Immature natural killer cell (primary cell): ENCODE measurements around the gene CALN1. TPM values are rescaled to one million over a fixed set of nuclear protein-coding genes. Genes with fewer than 3 reads are reported as not detected.
"Not testable (repeated sequence)": the region's sequence is repeated elsewhere in the genome, so short reads cannot be mapped to it uniquely, and the experiment has no call there.

Experiments used
- DNase-seq, 3 donors: peaks; one replicate each; pipeline ENCODE4 v3.0.0; 2022; ENCODE audit warnings: mixed read lengths in 1 of 3
- H3K27ac Mint-ChIP-seq, 6 donors: one replicate each; pipeline ENCODE4 v1.8.0; 2020; ENCODE audit warnings: mixed read lengths in 6 of 6, mild to moderate bottlenecking in 5 of 6, inconsistent platforms in 4 of 6, moderate library complexity in 3 of 6
- H3K27me3 Mint-ChIP-seq, 3 donors: one replicate each; pipeline ENCODE4 v1.8.0; 2020 to 2021; ENCODE audit warnings: low read depth in 3 of 3, mild to moderate bottlenecking in 3 of 3, mixed read lengths in 3 of 3, moderate library complexity in 3 of 3, inconsistent platforms in 1 of 3
- H3K36me3 Mint-ChIP-seq, 3 donors: one replicate each; pipeline ENCODE4 v1.8.0; 2020; ENCODE audit warnings: mixed read lengths in 3 of 3, inconsistent platforms in 2 of 3, mild to moderate bottlenecking in 2 of 3
- H3K4me1 Mint-ChIP-seq, 2 donors: one replicate each; pipeline ENCODE4 v1.8.0; 2020; ENCODE audit warnings: inconsistent platforms in 2 of 2, mild to moderate bottlenecking in 2 of 2, mixed read lengths in 2 of 2, moderate library complexity in 1 of 2
- H3K4me3 Mint-ChIP-seq, 5 donors: one replicate each; pipeline ENCODE4 v1.8.0; 2020; ENCODE audit warnings: mild to moderate bottlenecking in 5 of 5, mixed read lengths in 5 of 5, inconsistent platforms in 3 of 5, moderate library complexity in 3 of 5
- H3K9me3 Mint-ChIP-seq, 6 donors: one replicate each; pipeline ENCODE4 v1.8.0; 2020; ENCODE audit warnings: mild to moderate bottlenecking in 6 of 6, mixed read lengths in 6 of 6, inconsistent platforms in 4 of 6, moderate library complexity in 3 of 6
- polyA plus RNA-seq, 3 donors: library from polyadenylated mRNA; unstranded; fragments of 300-500 nt; fragmentation: Illumina TruSeq; gene quantifications; one replicate each; pipeline ENCODE4 v1.2.3, GENCODE V29; 2021

CALN1 gene
- polyA plus RNA-seq: not detected

DNA sequence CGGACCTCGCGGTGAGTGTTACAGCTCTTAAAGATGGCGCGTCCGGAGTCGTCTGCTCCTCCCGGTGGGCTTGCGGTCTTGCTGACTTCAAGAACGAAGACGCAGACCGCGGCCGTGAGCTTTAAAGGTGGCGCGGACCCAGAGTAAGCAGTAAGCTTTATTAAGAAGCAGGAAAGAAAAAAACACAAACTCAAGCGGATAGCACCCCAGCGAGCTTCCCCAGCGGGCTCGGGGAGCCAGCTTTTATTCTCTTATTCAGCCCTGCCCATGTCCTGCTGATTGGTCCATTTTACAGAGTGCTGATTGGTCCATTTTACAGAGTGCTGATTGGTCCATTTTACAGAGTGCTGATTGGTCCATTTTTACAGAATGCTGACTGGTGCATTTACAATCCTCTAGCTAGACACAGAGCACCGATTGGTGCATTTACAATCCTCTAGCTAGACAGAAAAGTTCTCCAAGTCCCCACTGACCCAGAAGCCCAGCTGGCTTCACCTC, at the start of gene CALN1:
CALN1 (minus strand) TSS at position 218 of the 498 bp plus-strand sequence.
- not testable (repeated sequence) for H3K4me1 Mint-ChIP-seq, H3K27me3 Mint-ChIP-seq, DNase-seq, H3K36me3 Mint-ChIP-seq, H3K4me3 Mint-ChIP-seq, H3K27ac Mint-ChIP-seq, H3K9me3 Mint-ChIP-seq

DNA sequence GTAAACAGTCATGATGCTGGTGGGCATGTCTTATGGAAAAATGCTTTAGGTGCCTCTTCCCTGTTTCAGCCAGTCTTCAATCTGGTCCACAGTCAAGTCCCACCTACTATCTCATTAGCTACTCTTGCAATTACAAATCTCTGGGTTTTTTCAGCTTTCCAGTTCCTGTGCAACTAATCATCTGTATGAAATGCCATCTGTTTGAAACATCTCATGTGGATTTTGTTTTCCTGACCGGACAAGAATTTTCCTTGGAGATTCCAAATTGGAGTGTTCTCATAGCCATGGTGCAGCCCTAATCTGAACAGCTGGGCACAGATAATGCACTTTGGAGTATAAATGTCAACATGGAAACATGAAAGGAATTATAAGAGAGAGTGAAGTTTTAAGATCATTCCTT, 41.3 kb upstream of the CALN1 start:
- no peaks in the 10 kb centered on the region for H3K4me1 Mint-ChIP-seq
- no peaks in the 10 kb centered on the region for H3K9me3 Mint-ChIP-seq
- H3K4me3 Mint-ChIP-seq: no peak overlapping the region
- DNase-seq: no peak
- H3K27ac Mint-ChIP-seq: no peak overlapping the region
- H3K36me3 Mint-ChIP-seq: no peaks in the 10 kb centered on the region
- H3K27me3 Mint-ChIP-seq: peaks cover 0 to 5% (median 2%) of the 10 kb centered on the region in 3 donors

DNA sequence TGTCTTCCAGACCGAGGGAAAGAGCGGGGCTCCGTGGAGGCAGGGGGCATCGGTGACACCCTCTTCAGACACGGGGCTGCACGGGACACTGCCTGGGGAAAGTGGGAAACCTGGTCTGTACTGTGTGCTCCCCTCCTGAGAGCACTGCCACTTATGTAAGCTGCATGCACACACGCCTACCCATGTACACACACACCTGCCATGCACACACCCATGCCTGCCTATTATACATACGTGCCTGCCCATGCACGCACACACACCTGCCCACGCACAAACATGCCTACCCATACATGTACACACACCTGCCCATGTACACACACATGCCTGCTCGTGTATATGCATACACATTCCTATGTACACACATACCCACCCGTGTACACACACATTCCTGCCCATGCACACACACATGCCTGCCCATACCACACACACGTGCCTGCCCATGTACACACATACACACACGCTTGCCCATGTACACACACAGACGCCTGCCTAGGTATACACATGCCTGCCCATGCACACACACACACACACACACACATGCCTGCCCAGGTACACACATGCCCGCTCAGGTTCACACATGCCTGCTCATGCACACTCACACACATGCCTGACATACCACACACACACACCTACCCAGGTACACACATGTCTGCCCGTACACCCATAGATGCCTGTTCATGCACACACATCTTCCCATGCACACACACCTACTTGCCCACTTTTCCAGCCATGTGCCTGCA, 35.5 kb upstream of the CALN1 start:
- no peak for DNase-seq
- no peak overlapping the region for H3K4me3 Mint-ChIP-seq
- no peaks in the 10 kb centered on the region for H3K4me1 Mint-ChIP-seq
- H3K27ac Mint-ChIP-seq: no peak overlapping the region
- H3K9me3 Mint-ChIP-seq: no peaks in the 10 kb centered on the region
- H3K36me3 Mint-ChIP-seq: no peaks in the 10 kb centered on the region
- H3K27me3 Mint-ChIP-seq: peaks cover 6 to 19% (median 8%) of the 10 kb centered on the region in 3 donors

DNA sequence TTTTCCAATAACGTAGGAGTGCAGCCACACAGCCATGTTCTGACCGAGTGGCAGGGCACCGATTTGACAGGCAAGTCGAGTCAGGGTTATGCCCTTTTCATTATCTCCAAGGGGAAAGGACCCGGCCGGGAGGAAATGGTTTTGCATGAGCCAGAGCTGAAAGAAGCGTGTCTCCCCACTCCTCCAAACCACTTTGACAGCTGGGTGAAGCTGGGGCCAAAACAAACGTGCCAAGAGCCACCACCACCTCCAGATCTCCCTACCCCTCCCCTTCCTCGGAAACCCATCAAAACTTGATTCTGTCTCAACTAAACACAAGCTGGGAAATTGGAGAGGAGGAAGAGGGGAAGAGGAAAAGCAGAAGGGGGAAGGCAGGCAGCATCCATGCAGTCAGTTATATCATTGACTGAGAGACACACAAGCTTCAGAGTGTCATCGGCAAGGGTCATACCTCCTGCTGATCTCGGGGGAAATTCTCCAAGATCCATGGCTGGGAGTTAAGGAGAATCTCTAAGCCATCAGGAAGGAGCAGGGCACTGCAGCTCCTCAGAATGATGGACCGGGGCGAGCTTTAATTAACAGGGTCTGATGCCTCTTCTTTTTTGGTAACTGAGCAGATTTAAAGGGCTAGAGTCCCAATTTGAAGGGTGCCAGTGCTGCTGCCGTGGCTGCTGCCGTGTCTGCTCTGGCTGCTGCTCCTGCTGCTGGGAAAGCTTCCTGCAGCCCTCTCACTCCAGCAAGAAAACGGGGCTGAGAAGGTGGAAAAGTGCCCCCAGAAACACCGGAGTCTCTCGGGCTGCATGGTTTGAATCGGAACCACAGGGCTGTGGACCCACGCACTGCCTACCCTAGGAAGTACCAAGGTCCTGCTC, 34.7 kb upstream of the CALN1 start:
- H3K27me3 Mint-ChIP-seq: peaks cover 5 to 19% (median 8%) of the 10 kb centered on the region in 3 donors
- no peak overlapping the region for H3K27ac Mint-ChIP-seq
- H3K36me3 Mint-ChIP-seq: no peaks in the 10 kb centered on the region
- no peaks in the 10 kb centered on the region for H3K4me1 Mint-ChIP-seq
- H3K9me3 Mint-ChIP-seq: no peaks in the 10 kb centered on the region
- no peak overlapping the region for H3K4me3 Mint-ChIP-seq
- DNase-seq: no peak

DNA sequence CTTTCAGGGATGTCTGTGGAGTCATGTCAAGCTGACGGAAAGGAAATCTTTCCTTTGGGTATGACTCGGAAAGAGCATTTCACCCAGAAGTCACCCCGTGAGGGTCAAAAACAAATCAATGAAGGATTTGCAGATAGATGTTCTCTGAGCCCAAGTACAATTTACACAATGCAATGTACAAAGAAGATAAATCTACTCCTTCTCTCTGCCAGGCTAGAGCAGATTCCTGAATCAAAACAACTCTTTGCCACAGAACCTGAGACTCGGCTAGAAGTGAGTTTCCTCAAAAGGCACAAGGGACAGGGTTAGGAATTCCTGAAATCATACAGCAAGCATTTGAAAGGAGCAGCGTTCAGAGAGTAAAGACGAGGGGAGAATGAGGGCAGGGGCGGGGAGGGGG, 34.0 kb upstream of the CALN1 start:
- peaks cover 5 to 19% (median 10%) of the 10 kb centered on the region in 3 donors for H3K27me3 Mint-ChIP-seq
- no peaks in the 10 kb centered on the region for H3K36me3 Mint-ChIP-seq
- no peak overlapping the region for H3K27ac Mint-ChIP-seq
- no peak overlapping the region for H3K4me3 Mint-ChIP-seq
- no peaks in the 10 kb centered on the region for H3K4me1 Mint-ChIP-seq
- no peak for DNase-seq
- no peaks in the 10 kb centered on the region for H3K9me3 Mint-ChIP-seq

DNA sequence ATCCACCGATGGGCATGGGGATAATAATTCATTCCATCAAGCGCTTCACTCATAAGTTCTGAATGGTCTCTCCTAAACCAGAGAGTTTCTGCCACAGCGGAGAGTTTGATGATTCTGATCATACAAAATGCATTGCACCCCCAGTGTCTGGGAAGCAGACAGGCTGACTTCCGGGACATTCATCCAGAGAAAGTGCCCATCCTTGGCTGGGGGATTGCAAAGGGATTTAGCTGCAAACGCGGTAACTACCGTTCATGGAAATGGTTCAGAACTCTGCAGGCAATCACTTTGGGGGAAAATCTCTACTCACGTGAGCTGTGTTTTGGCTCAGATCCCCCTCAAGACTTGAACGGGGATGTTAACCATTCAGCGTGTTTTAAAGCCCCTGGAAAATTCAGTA, 33.4 kb upstream of the CALN1 start:
- no peak for DNase-seq
- no peaks in the 10 kb centered on the region for H3K9me3 Mint-ChIP-seq
- H3K4me1 Mint-ChIP-seq: no peaks in the 10 kb centered on the region
- H3K27ac Mint-ChIP-seq: no peak overlapping the region
- no peak overlapping the region for H3K4me3 Mint-ChIP-seq
- H3K27me3 Mint-ChIP-seq: peaks cover 5 to 19% (median 10%) of the 10 kb centered on the region in 3 donors
- H3K36me3 Mint-ChIP-seq: no peaks in the 10 kb centered on the region

DNA sequence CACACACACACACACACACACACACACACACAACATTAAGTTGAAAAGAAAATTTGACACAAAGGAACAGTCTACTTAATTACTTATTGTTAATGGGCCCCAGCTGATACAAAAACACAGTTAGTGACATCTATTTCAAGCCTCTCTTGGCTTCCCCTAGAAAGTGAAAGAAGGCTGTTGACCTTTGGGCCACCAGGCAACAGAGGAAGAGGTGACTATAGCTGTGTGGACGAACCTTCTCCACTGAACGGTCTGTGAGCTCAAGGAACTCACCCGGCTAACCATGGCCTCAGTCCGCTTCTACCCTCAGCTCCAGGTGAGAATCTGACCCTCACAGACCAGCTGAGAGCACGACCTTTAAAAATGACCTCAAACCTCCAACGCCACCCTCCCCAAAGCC, 32.9 kb upstream of the CALN1 start:
- DNase-seq: no peak
- no peak overlapping the region for H3K27ac Mint-ChIP-seq
- H3K4me3 Mint-ChIP-seq: no peak overlapping the region
- no peaks in the 10 kb centered on the region for H3K36me3 Mint-ChIP-seq
- H3K27me3 Mint-ChIP-seq: peaks cover 6 to 19% (median 10%) of the 10 kb centered on the region in 3 donors
- H3K9me3 Mint-ChIP-seq: no peaks in the 10 kb centered on the region
- no peaks in the 10 kb centered on the region for H3K4me1 Mint-ChIP-seq

DNA sequence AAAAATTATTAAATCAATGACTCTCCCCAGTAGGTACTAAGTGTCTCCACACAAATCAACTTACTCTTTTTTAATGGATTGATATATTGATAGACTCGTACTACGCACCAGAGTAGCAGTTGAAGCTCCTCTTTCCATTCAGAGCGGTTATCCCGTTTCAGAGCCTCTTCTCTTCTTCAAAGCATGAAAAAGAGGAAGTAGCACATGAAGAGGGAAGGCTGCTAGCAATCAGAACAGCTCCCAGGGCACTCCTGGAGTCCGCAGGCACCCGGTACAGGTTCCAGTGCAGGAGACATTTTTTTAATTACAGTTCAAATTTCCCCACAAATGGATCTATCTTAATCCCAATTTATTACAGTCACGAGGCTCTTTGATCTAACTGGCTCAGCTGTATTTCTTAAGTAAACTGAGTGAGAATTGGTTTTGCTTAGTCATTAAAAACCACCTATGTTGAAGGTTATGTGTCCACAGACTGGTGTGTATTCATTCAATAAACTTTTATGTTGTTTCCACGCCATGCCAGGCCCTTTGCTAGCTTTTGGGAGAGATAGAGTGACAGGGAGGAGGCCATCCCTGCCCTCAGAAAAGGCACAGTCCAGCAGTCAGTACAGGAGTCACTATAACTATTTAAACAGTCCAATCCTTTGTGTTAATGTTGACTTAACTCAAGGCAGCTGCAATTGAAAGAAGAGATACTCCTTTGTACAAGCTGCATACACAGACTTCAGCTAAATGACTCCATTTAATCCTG, 32.1 kb upstream of the CALN1 start:
- peaks cover 7 to 19% (median 10%) of the 10 kb centered on the region in 3 donors for H3K27me3 Mint-ChIP-seq
- no peak overlapping the region for H3K4me3 Mint-ChIP-seq
- H3K36me3 Mint-ChIP-seq: no peaks in the 10 kb centered on the region
- no peaks in the 10 kb centered on the region for H3K4me1 Mint-ChIP-seq
- no peak overlapping the region for H3K27ac Mint-ChIP-seq
- no peak for DNase-seq
- H3K9me3 Mint-ChIP-seq: no peaks in the 10 kb centered on the region

DNA sequence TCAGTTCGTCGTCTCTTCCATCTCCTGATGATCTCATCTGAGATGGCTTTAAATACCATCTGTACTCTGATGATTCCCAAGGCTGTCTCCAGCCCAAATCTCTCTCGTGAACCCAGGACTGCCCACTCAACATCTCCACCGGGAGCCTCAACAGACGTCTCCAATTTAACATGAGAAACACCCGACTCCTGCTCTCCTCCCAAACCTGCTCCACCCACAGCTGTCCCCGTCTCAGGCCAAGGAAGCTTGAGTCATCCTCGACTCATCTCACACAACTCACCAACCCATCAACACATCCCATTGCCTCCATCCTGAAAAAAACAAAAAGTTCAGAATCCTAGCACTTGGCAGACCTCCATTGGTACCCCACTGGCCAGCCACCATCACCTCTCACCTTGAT, 29.7 kb upstream of the CALN1 start:
- no peaks in the 10 kb centered on the region for H3K4me1 Mint-ChIP-seq
- H3K36me3 Mint-ChIP-seq: no peaks in the 10 kb centered on the region
- DNase-seq: no peak
- peaks cover 0 to 3% (median 0%) of the 10 kb centered on the region in 6 donors for H3K9me3 Mint-ChIP-seq
- no peak overlapping the region for H3K4me3 Mint-ChIP-seq
- peaks cover 7 to 20% (median 12%) of the 10 kb centered on the region in 3 donors for H3K27me3 Mint-ChIP-seq
- no peak overlapping the region for H3K27ac Mint-ChIP-seq

DNA sequence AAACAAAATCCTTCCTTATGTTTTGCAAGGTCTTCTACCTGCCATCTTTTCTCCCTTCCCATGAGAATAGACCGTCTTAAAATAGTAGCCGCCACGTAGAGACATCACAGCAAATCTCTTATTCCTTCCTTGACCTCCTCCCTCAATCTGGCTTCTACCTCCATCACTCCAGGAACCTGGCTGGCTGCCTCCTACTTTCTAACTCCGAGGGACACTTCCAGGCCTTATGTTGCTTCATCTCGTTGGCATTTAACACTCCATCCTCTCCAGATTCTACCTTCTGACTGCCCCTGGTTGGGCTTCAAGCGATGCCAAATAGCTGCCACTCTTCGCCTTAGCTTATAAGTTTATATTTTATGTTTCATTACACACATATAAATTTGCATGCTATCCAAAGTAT, 26.4 kb upstream of the CALN1 start:
- H3K27me3 Mint-ChIP-seq: peaks cover 2 to 8% (median 6%) of the 10 kb centered on the region in 3 donors
- DNase-seq: no peak
- no peaks in the 10 kb centered on the region for H3K4me1 Mint-ChIP-seq
- H3K9me3 Mint-ChIP-seq: peaks cover 0 to 3% (median 0%) of the 10 kb centered on the region in 6 donors
- no peak overlapping the region for H3K4me3 Mint-ChIP-seq
- no peak overlapping the region for H3K27ac Mint-ChIP-seq
- no peaks in the 10 kb centered on the region for H3K36me3 Mint-ChIP-seq

DNA sequence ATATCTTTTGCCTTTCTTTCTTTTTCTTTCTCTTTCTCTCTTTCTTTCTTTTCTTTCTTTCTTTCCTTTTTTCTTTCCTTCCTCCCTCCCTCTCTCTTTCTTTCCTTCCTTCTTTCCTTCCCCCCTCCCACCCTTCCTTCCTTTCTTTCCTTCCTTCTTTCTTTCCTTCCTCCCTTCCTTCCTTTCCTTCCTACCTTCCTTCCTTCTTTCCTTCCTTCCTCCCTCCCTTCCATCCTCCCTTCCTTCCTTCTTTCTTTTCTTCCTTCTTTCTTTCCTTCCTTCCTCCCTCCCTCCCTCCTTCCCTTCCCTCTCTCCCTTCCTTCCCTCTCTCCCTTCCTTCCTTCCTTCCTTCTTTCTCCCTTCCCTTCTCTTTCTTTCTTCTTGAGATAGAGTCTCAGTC, 25.5 kb upstream of the CALN1 start:
- Mint-ChIP-seq H3K9me3 (peaks cover 0 to 3% (median 0%) of the 10 kb centered on the region in 6 donors), H3K36me3 (no peaks in the 10 kb centered on the region), H3K27ac (no peak overlapping the region), H3K4me1 (no peaks in the 10 kb centered on the region), H3K27me3 (peaks cover 2 to 6% (median 5%) of the 10 kb centered on the region in 3 donors), H3K4me3 (no peak overlapping the region)
- no peak for DNase-seq

DNA sequence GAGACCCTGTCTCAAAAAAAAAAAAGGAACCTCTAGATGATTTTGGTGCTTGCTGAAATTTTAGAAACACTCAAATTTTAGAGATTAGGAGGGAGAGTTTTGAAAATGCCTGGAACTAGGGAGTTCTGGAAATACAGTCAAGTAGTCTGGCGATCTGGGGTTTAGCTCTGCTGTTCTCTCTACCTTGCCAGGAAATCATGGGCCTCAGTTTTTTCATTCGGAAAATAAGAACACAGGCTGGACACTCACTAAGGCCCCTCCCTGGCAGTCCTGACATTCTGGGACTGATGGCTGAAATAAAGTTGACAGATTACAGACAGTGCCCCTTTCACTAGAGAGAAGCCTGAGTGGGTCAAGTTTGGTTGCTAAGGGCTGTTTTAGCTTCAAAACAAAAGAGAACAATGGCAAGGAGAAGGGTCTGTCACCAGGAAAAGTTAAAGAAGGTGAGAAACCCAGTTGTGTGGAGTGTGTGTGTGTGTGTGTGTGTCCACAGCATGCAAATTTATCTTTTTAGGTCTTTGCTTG, 25.0 kb upstream of the CALN1 start:
- Mint-ChIP-seq H3K4me1 (no peaks in the 10 kb centered on the region), H3K36me3 (no peaks in the 10 kb centered on the region), H3K27me3 (peaks cover 2 to 6% (median 5%) of the 10 kb centered on the region in 3 donors), H3K27ac (no peak overlapping the region), H3K4me3 (no peak overlapping the region), H3K9me3 (peaks cover 0 to 3% (median 0%) of the 10 kb centered on the region in 6 donors)
- DNase-seq: no peak

DNA sequence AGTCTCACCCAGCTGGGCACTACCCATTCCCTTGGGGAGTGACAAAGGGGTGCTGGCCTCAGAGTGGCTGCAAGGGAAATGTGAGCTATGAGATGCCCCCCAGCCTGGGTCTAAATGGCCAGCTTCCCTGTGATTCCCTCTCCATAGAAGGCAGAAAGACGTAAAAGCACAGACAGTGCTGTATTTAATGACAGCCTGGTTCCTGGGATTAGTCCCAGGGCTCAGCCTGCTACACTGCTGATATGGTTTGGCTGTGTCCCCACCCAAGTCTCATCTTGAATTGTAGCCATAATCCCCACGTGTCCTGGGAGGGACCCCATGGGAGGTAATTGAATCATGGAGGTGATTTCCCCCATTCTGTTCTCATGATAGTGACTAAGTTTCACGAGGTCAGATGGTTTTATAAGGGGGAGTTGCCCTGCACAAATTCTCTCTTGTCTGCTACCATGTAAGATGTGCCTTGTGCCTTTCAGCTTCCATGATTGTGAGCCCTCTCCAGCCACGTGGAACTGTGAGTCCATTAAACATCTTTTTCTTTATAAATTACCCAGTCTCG, 23.9 kb upstream of the CALN1 start:
- Mint-ChIP-seq H3K36me3 (no peaks in the 10 kb centered on the region), H3K4me1 (no peaks in the 10 kb centered on the region), H3K9me3 (peaks cover 0 to 3% (median 0%) of the 10 kb centered on the region in 6 donors), H3K27me3 (peaks cover 2 to 5% (median 4%) of the 10 kb centered on the region in 3 donors), H3K4me3 (no peak overlapping the region), H3K27ac (no peak overlapping the region)
- no peak for DNase-seq
